Activated T-cell treated with anti-CD3 and anti-CD28 coated beads, Interleukin-2, amount 50 U/mL, for 72 hours (primary cell): Measurements from ENCODE around the gene ATP1B3. TPM values are rescaled to one million over a fixed set of nuclear protein-coding genes. Genes with fewer than 3 reads are reported as not detected.
"Not testable (repeated sequence)": the region's sequence is repeated elsewhere in the genome, so short reads cannot be mapped to it uniquely, and the experiment has no call there.

Experiments
- ATAC-seq, 2 donors: fragments of 150-1000 bp; cut with Tn5 transposase; replicated peaks in 1 of 2; 2 replicates each; pipeline ENCODE4 v1.10.0; 2021; ENCODE audit warnings: moderate library complexity in 2 of 2, mild to moderate bottlenecking in 1 of 2
- DNase-seq, 2 donors: peaks; one replicate each; pipeline ENCODE4 v3.0.0; 2021 to 2022; ENCODE audit warnings: mixed read lengths in 1 of 2
- H3K27ac Mint-ChIP-seq: one replicate; pipeline ENCODE4 v1.8.0; 2022; ENCODE audit warnings: mild to moderate bottlenecking, moderate library complexity, mixed read lengths
- H3K27me3 Mint-ChIP-seq: one replicate; pipeline ENCODE4 v1.8.0; 2022; ENCODE audit warnings: low read depth, mixed read lengths
- H3K36me3 Mint-ChIP-seq, 2 donors: one replicate each; pipeline ENCODE4 v1.8.0; 2022; ENCODE audit warnings: mixed read lengths in 2 of 2, mild to moderate bottlenecking in 1 of 2; ENCODE audit not compliant: insufficient read depth in 2 of 2
- H3K4me1 Mint-ChIP-seq: one replicate; pipeline ENCODE4 v1.8.0; 2022; ENCODE audit warnings: low read depth, mixed read lengths
- H3K4me3 Mint-ChIP-seq, 2 donors: one replicate each; pipeline ENCODE4 v1.8.0; 2022; ENCODE audit warnings: mild to moderate bottlenecking in 2 of 2, mixed read lengths in 2 of 2, moderate library complexity in 2 of 2
- H3K9me3 Mint-ChIP-seq, 2 donors: one replicate each; pipeline ENCODE4 v1.8.0; 2022; ENCODE audit warnings: mixed read lengths in 2 of 2
- total RNA-seq, 2 donors: library from RNA; stranded (reverse); gene quantifications; one replicate each; pipeline ENCODE4 v1.2.3, GENCODE V29; 2022

ATP1B3 gene
- total RNA-seq, result 100 to 1,000 TPM in 1 of 2 donors, 10 to 100 TPM in 1; 79.8 to 102 TPM

DNA sequence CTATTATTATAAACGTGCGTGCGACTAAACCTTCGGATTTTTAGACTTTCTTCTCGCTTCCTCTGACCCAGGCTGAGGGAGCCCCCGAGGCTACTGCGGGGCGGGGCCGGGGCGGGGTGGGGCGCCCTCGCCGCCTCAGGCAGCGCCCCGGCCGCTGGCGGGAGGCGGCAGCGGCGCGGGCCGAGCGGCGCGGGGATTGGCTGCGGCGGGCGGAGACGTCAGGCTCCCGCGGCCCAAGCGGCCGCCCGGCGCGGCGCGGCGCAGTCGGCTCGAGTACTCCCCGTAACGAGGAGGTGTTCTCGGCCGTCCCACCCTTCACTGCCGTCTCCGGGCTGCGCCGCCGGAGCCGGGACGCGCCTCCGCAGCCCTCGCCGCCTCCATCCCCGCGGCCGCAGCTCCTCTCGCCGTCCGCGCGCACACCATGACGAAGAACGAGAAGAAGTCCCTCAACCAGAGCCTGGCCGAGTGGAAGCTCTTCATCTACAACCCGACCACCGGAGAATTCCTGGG is at the start of gene ATP1B3:
ATP1B3 (plus strand) TSS at position 263 of the 510 bp plus-strand sequence; CDS start at position 422, 159 bp downstream.
- DNase-seq (peak; percentile 89 to 90), ATAC-seq (peak; percentile 80 to 83)
- no peaks in the 10 kb centered on the region for H3K27me3 Mint-ChIP-seq
- peak within 1 kb of the TSS; percentile 98 for H3K4me3 Mint-ChIP-seq
- H3K36me3 Mint-ChIP-seq, result peaks cover 0 to 2% of the 10 kb centered on the region in 2 donors
- peaks cover 43% of the 10 kb centered on the region for H3K4me1 Mint-ChIP-seq
- no peaks in the 10 kb centered on the region for H3K9me3 Mint-ChIP-seq
- peak within 1 kb of the TSS; percentile 97 for H3K27ac Mint-ChIP-seq

DNA sequence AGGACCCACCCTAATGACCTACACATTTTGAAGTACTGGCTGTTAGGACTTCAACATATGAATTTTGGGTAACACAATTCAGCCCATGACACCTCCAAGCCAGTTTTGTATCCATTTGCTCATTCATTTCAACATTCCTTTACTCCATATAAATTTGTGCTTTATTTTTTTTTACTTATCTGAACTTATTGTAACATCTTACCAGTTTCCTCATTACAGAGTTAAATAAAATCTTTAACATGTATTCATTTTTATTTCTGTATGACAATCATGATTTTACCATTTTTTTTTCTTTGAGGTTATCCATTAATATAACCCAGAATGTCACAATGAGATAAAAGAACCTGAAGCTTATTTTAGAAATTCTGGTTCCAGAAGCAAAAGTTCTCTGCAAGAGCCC is 48.0 kb upstream of the ATP1B3 start:
- DNase-seq, result no peak
- no peaks in the 10 kb centered on the region for H3K36me3 Mint-ChIP-seq
- H3K27ac Mint-ChIP-seq, result no peak overlapping the region
- no peaks in the 10 kb centered on the region for H3K27me3 Mint-ChIP-seq
- no peaks in the 10 kb centered on the region for H3K9me3 Mint-ChIP-seq
- no peaks in the 10 kb centered on the region for H3K4me1 Mint-ChIP-seq
- ATAC-seq, result no peak
- H3K4me3 Mint-ChIP-seq, result no peak overlapping the region

DNA sequence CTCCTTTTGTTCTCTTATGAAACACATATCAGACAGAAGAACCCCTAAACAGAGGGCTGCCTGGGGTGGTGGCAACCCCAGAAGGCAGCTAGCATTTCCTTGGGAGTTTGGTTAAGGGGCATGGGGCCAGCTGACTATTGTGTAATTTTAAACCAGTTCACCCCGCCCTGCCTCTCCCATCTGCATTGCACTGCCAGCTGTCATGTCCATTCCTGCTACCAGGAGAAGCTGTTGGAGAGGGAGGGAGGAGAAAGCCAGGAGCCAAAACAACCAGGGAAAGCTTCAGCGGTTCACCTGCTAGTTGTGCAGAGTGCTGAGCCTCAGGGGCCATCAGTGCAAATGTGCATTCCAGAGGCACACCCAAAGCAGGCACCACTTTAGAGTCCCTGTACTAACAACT is 47.6 kb upstream of the ATP1B3 start:
- no peaks in the 10 kb centered on the region for H3K27me3 Mint-ChIP-seq
- no peaks in the 10 kb centered on the region for H3K36me3 Mint-ChIP-seq
- DNase-seq (no peak), ATAC-seq (no peak)
- H3K4me1 Mint-ChIP-seq, result no peaks in the 10 kb centered on the region
- no peak overlapping the region for H3K4me3 Mint-ChIP-seq
- H3K27ac Mint-ChIP-seq, result no peak overlapping the region
- H3K9me3 Mint-ChIP-seq, result no peaks in the 10 kb centered on the region

DNA sequence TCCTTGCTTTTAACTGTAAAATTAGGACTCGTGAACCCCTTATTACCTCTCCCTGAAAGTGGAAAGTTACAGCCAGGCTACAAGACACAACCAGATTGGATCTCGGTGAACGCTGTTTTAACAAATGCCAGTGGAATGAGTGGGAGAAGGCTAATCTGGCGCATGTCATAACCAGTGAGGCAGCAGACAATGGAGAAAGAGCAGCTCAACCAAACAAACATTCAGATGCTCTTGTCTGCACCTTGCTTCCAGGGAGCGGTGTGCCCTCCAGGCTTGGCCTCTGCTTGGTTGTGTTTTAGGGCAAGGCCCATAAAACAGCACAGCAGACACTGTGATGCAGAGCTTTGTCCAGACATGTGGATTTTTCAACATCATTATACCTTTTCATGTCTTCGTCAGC is 45.9 kb upstream of the ATP1B3 start:
- no peak for DNase-seq
- Mint-ChIP-seq H3K36me3 (no peaks in the 10 kb centered on the region), H3K27ac (no peak overlapping the region), H3K27me3 (no peaks in the 10 kb centered on the region), H3K4me1 (no peaks in the 10 kb centered on the region), H3K4me3 (no peak overlapping the region), H3K9me3 (no peaks in the 10 kb centered on the region)
- no peak for ATAC-seq

DNA sequence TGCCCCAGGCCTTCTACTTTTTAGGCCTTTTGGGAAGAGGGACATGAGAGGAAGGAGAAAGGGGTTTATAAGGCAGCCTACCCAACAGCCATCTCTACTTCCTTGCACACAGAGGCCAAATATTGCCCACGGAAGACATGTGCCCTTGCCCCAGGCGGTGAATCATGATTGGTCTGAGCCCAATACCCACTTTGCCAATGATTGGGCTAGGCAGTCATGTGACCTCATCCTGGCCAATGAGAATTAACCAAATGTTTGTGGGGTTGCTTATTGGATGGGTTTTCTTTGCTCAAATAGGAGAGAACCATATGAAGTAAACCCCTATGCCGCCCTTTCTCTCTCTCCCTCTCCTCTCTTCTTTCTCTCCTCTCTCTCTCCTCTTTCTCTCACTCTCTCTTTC is 42.2 kb upstream of the ATP1B3 start:
- no peak overlapping the region for H3K4me3 Mint-ChIP-seq
- no peak for DNase-seq
- no peak for ATAC-seq
- no peaks in the 10 kb centered on the region for H3K36me3 Mint-ChIP-seq
- peak overlapping the region; percentile 80 for H3K27ac Mint-ChIP-seq
- H3K9me3 Mint-ChIP-seq, result no peaks in the 10 kb centered on the region
- no peaks in the 10 kb centered on the region for H3K4me1 Mint-ChIP-seq
- no peaks in the 10 kb centered on the region for H3K27me3 Mint-ChIP-seq

DNA sequence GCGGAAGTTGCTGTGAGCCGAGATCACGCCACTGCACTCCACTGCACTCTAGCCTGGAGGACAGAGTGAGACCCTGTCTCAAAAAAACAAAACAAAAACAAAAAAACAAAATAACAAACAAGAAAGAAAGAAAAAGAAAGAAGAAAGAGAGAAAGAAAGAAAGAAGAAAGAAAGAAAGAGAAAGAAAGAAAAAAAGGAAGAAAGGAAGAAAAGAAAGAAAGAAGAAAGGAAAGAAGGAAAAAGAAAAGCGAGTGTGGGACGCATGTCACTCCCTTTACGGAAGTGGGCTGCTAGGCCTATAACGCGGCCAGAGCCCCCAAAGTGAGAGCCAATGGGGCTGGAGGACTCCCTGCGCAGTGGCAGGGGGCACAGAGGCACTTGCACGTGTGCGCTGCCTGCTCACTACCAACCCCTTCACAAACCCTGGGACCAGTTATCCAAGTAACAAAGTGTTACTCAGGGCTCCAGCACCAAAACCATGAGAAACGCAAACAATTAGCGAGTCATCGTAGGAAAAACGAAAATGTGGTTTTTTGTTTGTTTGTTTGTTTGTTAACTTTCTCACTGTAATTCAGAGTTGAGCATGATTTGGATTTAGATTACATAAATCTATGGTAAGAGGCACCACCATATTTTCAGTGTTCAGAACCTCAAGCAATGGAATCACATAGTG is 40.8 kb upstream of the ATP1B3 start:
- Mint-ChIP-seq H3K27ac (no peak overlapping the region), H3K9me3 (no peaks in the 10 kb centered on the region), H3K4me3 (no peak overlapping the region), H3K4me1 (peaks cover 4% of the 10 kb centered on the region), H3K36me3 (no peaks in the 10 kb centered on the region), H3K27me3 (no peaks in the 10 kb centered on the region)
- ATAC-seq, result no peak
- no peak for DNase-seq

DNA sequence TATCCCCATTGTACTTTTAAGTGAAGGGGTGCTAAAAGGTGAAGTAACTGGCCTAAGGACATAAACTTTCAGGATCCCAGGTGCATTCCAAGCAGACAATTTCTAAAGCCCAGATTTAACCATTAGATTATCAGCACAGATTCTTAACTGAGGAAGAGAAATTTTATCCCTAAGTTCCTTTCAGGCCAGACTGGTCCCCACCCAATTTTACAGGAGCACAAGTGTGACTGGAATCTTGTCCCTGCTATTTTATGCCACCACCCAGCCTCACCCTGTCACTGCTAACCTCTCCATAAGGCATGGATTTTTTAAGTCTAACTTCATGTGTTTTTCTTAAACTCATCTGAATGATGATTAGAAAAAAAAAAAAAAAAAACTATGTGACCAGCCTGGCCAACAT is 37.1 kb upstream of the ATP1B3 start:
- no peak for DNase-seq
- no peaks in the 10 kb centered on the region for H3K9me3 Mint-ChIP-seq
- peaks cover 14% of the 10 kb centered on the region for H3K4me1 Mint-ChIP-seq
- no peak overlapping the region for H3K27ac Mint-ChIP-seq
- no peak for ATAC-seq
- H3K27me3 Mint-ChIP-seq, result no peaks in the 10 kb centered on the region
- H3K36me3 Mint-ChIP-seq, result no peaks in the 10 kb centered on the region
- H3K4me3 Mint-ChIP-seq, result no peak overlapping the region

DNA sequence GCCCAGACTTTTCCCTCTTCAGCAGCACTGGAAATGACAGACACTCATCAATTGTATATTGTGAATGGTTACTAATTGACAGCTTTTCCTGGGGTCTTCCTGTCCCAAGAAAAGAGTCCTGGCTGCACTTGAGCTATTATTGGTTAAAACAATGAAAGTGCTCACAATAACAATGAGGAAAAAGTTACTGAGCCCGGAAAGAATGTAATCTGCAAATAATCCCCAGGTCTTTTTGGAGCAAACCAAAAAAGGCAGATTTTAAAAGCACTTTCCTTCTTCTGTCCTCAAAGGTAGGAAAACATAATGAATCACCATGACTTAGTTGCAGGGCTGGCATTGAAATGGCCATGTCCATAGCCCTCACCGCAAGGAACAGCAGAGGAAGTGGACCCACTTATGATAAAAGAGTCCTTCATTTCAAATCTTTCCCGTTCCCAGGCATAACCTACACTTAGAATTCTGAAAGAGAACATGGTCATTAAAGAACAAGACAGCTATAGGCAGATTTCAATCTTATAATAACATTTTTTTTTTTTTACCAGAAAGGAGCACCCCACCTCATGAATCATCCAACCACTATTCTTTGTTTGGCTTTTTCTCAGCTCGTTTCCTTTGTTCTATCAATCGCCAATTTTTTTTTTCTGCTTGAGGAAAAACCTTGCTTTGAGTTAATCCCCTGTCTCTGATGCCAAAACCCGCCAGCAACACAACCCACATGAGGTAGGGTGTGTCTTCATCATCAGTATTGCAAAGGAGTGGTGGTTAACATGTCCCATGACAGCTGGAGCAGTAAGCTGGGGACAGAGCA is 35.5 kb upstream of the ATP1B3 start:
- Mint-ChIP-seq H3K36me3 (no peaks in the 10 kb centered on the region), H3K27ac (peak overlapping the region; percentile 21), H3K27me3 (no peaks in the 10 kb centered on the region), H3K9me3 (no peaks in the 10 kb centered on the region), H3K4me1 (peaks cover 14% of the 10 kb centered on the region), H3K4me3 (peak overlapping the region; percentile 20 to 37)
- ATAC-seq (peak; percentile 67 to 80), DNase-seq (peak in 1 of 2 donors; percentile 25)

DNA sequence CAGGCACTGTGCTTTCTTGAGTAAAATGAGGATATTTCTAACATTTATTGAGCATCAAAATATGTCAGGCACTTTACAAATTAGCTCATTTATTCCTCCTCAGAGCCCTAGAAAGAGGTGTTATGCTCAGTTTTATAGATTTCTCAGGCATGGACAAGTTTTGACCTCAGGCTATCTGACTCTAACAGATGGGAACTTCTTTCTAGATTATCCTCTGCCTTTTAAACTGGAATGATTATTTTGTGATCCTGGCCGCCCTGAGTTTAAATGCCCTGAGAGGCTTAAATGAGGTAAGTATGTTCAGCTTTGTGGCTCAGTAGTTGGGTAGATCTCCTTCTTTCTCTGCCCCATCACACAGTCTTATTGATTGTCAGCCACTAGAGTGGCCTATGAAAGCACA is 32.3 kb upstream of the ATP1B3 start:
- H3K27ac Mint-ChIP-seq, result no peak overlapping the region
- peaks cover 14% of the 10 kb centered on the region for H3K4me1 Mint-ChIP-seq
- no peak overlapping the region for H3K4me3 Mint-ChIP-seq
- no peaks in the 10 kb centered on the region for H3K9me3 Mint-ChIP-seq
- no peaks in the 10 kb centered on the region for H3K27me3 Mint-ChIP-seq
- DNase-seq (no peak), ATAC-seq (no peak)
- H3K36me3 Mint-ChIP-seq, result no peaks in the 10 kb centered on the region

DNA sequence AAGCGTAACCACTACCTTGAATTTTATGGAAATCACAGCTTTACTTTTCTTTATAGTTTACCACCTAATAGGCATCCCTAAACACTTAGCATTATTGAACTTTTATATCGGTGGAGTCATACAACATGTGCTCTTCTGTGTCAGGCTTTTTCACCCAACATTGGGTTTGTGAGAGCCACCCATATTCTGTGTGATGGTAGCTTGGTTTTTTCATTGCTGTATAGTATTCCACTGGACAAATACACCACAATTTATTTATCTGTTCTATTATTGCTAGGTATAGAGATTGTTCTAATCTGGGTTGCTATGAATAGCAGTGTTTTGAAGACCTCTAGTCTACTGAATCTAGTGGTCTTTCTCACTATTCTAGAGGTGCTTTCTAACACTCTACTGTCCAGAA is 31.6 kb upstream of the ATP1B3 start:
- H3K4me3 Mint-ChIP-seq, result no peak overlapping the region
- no peak for ATAC-seq
- H3K36me3 Mint-ChIP-seq, result no peaks in the 10 kb centered on the region
- H3K27ac Mint-ChIP-seq, result no peak overlapping the region
- no peak for DNase-seq
- no peaks in the 10 kb centered on the region for H3K27me3 Mint-ChIP-seq
- no peaks in the 10 kb centered on the region for H3K9me3 Mint-ChIP-seq
- H3K4me1 Mint-ChIP-seq, result peaks cover 14% of the 10 kb centered on the region

DNA sequence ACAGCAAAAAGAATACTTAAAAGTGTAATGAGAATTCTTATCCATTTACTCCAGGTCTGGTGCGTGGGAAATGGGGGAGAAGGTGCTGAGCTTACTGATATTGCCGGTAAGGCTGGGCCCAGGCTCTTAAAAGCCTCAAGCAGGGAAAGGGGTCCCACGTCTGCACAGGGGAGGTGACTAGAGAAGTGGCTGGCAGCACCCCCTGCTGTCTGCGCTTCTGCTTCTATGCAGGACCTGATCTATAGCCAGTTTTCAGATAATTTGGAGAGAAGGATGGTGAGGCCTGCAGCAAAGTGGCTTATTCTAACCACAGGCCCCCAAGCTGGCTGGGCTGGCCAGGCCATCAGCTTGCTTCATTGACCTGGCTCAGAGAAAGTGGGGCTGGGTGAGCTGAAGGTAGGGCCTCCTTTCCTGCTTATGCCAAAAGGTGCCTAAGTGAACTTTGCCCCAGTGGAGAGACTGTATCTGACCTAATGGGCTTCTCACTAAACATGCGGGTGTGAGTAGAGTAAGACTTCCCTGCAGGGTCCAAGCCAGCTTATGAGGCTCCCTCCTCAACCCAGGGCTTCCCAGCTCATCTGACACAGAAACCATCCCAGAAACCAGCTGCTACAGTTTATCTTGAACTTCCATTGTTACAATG is 30.9 kb upstream of the ATP1B3 start:
- Mint-ChIP-seq H3K9me3 (no peaks in the 10 kb centered on the region), H3K4me1 (peaks cover 11% of the 10 kb centered on the region), H3K27ac (no peak overlapping the region), H3K4me3 (no peak overlapping the region), H3K27me3 (no peaks in the 10 kb centered on the region), H3K36me3 (no peaks in the 10 kb centered on the region)
- no peak for ATAC-seq
- peak; percentile 13 to 25 for DNase-seq

DNA sequence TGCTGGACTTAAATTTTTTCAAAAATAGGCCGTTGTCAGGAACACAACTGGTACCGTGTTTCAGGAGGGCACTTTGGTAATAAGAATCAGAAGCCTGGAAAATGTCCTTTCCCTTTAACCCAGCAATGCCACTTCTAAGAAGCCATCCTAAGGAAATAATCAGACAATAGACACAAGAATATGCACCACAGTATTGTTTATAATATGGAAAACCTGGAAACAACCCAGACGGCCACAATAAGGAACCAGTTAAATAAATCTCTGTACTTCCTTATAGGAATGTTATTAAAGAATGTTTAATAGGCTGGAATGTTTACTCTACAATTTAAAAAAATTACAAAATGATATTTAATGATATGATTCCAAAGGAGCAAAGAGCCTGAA is 30.4 kb upstream of the ATP1B3 start:
- H3K27ac Mint-ChIP-seq, result no peak overlapping the region
- H3K4me1 Mint-ChIP-seq, result peaks cover 6% of the 10 kb centered on the region
- no peaks in the 10 kb centered on the region for H3K27me3 Mint-ChIP-seq
- no peaks in the 10 kb centered on the region for H3K9me3 Mint-ChIP-seq
- no peaks in the 10 kb centered on the region for H3K36me3 Mint-ChIP-seq
- ATAC-seq, result no peak
- no peak for DNase-seq
- no peak overlapping the region for H3K4me3 Mint-ChIP-seq

DNA sequence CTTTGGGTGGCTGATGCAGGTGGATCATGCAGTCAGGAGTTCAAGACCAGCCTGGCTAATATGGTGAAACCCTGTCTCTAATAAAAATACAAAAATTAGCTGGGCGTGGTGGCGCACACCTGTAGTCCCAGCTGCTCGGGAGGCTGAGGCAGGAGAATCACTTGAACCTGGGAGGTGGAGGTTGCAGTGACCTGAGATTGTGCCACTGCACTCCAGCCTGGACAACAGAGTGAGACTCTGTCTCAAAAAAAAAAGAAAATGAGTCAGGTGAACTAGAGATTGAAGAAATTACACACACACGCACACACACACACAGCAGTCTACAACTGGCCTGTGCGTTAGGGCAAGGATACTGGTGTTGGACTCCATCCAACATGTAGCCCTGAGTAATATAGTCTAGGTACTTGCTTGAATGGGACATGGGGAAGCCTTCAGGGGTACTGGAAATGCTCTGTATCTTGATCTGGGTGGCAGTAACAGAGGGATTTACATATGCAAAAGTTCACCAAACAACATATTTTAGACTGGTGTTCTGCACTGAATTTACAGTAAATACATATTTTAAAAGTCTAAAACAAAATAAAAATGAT is 28.2 kb upstream of the ATP1B3 start:
- not testable (repeated sequence) for H3K4me3 Mint-ChIP-seq, DNase-seq, H3K4me1 Mint-ChIP-seq, H3K27me3 Mint-ChIP-seq, H3K36me3 Mint-ChIP-seq, H3K9me3 Mint-ChIP-seq, ATAC-seq, H3K27ac Mint-ChIP-seq
